KG1 (cell line): ENCODE data around the gene ABHD12B.

Experiments
- DNase-seq: peaks from one replicate; lab custom pipeline; 2025; lab: John Stamatoyannopoulos, UW

ABHD12B gene, protein sequence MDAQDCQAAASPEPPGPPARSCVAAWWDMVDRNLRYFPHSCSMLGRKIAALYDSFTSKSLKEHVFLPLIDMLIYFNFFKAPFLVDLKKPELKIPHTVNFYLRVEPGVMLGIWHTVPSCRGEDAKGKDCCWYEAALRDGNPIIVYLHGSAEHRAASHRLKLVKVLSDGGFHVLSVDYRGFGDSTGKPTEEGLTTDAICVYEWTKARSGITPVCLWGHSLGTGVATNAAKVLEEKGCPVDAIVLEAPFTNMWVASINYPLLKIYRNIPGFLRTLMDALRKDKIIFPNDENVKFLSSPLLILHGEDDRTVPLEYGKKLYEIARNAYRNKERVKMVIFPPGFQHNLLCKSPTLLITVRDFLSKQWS

DNA sequence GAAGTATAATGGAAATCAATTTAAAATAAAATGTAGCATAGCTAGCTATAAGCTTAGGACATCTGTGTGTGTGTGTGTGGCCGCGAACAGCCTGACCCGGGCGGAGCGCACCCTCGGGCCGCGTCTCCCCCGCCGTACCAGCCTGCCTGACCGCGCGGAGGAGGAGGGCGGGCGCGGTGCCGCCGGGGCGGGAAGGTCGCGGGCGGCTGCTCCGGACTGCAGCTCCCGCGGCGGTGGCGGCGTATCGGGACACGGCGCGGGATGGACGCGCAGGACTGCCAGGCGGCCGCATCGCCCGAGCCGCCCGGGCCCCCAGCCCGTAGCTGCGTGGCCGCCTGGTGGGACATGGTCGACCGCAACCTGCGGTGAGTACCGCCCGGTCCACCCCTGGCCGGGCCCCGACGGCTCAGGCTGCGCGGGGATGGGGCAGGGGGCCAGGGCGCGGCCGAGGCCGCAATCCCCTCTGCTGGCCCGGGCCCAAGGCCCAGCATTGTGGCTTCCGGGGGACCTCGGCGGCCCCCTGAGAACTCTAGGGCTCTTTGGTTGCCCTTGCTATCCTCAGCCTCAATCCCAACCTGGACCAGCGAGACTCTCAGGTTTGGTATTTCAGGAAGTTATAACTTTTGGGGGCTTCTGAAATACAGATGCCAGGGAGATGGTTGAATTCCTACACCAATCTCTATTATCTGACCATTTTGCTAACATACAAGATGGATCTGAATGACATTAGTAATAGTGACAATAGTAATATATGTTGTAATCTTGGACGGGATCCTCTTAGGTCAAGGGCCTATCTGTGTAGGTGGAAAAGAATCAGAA, at the start of gene ABHD12B:
Gene ABHD12B (plus strand): TSS at position 140 of the 819 bp plus-strand sequence. CDS start 122 bp downstream, at position 262.
- DNase-seq = no peak

DNA sequence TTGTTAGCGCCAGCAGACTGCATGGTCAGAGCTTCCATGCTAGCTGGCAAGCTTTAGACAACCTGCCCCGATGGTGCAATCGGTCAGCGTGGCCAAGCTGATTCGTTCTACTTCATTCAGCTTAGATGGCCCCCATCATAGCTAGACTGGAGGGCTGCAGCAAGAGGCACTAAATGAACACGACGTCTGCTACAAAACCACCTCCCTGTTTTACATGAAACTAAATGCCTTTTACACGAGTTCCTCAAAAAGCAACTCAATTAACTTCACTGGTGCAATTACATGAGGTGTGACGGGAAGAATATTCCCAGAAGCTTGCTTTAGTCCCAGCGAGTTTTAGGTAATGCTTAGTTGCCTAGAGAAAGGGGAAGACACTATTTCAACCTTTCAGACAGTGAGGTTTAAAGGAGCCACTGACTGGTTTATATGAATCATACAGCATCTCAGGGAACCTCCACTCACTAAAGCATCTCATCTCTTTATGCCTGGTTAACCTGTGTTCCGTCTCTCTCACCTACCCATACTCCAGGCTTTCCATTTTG, 49.3 kb upstream of the ABHD12B start:
- DNase-seq = no peak

DNA sequence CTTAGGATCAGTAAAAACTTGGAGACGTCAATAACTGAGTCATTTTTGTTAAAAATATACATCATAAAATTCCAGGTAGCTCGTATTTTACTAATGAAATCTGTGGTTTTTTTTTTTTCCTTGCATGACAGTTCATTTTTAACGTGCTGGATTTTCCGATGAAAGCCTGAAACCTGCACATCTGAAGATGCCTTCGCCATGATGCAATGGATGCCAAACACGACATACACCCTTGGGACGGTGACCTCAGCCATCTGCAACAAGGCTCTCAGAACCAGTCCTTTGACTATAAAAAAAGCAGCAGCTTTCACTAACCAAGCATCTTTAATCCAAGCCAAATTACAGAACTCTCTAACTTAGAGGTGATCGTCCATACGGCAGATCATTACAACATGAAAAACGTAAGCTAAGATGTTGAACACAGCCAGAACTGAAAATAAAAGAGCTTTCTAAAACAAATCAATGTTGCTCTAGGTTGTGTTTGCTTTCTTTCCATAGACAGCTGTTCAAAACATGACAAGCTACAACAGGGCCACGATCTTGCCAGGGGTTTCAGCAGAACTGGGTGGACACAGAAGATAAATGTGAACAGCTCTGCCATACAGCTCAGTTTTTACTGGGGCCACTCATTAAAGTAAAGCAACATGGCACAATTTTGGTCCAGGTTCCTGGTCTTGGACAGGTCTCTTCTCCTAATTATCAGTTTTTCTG, 48.6 kb upstream of the ABHD12B start:
- DNase-seq = no peak

DNA sequence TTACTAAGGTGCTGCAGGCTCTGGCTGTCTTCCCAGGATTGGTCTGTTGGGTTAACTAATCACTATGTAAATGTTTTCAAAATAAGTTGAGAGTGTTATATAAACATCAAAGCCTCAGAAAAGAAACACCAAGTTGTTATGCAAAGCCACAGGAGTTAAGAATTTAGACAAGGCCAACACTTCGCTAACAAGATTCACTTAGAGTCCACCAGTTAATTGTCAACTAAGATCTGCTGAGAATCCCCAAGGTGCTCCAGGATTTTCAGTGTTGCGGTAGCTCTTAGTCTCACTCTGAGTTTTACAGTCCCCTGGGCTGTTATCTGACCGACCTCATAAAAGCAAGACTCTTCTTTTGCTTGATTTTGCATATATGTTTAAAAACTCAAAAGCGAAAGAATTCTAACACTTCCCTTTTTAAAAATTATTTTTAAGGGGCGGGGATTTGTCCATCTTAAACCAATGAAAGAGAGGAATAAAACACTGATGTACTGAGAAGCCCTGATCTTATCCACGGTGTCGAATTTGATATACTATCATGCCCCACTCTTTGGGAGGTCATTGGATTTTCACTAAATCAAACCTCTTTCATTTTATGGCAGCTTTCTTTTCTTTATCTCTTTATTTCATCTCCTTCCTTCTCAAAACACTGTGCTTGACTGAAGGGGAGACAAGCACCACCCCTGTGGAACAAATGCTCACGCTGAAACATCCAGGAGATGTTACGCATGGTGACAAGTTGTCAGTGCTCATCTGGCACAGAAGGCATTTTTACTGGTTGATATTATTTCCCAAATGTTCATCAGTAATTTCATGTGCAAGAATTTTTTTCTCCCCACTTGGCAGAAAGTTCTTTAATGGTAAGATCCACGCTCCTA, 47.9 kb upstream of the ABHD12B start:
- no peak for DNase-seq

DNA sequence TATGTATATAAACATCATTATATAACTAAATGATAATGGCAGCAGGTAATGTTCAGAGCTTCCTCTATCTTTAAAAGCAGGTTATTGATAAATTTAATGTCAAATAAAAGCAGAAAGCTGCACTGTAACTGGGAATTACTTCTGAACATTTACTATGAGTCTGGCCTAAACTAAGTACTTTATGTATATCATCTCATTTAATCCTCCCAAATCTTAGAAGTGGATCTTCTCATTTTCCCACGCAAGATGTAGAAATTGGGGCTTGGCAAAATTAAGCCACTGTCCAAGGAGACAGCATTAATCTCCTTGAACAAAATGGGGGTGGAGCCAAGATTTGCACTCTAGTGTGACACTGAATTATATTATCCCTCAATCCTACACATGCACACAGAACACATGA, 46.5 kb upstream of the ABHD12B start:
- no peak for DNase-seq

DNA sequence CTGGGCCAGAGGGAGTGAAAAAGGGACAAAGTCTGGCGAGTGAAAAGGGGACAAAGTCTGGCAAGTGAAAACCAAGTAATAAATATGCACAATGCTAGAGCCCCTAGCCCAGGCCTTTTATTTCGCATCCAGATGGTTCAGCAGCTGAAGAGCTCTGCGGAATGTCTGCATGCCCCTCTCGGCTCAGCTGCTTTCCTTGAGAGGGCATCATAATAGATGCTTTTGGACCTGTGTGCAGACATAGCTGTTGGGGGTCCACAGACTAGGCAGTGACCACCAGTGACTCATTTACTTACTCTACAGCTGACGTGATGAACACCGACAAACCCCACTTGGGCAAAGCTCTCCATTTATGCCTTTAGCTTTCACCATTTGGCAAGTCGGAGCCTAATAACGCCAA, 45.2 kb upstream of the ABHD12B start:
- no peak for DNase-seq

DNA sequence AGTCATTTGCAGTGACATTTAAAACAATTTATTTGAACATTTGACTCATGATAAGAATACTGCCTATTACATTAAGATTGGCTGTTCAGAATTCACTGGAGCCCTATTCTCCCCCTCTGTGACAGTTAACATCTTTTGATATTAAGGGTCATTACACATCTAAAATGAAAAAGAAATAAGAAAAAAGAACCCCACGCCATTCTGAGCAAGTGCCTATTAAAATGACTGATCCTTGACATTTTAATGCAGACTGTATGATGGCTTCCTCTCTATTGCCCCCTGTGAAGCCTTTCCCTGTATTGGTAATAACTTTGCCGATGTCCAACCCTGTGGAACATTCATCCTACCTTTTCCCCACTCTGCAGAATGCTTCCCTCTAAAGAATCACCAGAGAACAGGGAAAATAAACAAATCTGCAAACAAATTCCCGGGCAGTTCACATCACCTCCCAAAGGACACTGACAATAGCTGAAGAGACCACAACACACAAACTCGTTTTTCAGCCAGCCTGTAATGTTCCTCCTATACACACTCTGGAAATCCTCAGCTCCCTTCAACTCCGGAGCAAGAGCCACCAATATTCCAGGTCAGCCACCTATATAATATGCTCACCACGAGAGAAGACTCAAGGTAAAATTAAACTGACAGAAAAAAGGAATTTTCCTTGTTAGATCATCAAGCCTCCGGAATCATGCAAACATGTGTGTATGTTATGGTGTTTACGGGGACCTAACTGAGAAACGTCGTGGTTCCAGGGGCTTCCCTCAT, 42.9 kb upstream of the ABHD12B start:
- no peak for DNase-seq

DNA sequence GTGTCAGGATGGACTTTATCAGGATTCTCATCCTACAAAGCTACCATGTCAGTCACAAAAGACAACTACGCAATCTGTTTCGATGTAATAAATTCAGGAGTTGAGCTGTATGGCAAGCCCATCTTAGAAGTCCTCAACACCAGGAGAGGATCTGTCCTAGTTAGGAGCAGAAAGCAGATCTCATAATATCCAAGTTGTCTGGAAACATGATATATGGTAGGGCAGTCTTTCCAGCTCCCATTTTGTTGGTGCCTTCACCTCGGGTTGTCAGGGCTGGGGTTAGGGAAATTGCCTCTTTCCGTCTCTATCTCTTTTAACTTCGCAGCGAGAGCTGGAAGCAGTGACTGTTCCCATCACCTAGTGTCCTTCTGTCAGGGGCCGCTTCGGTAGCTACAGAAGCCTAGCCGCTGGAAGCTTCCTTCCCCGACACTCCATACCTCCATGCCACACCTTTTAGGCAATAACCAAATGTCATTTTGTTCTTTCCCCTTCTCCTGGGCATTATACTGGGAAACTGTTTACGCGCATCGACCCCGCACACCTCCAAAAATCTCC, 42.3 kb upstream of the ABHD12B start:
- DNase-seq = no peak

DNA sequence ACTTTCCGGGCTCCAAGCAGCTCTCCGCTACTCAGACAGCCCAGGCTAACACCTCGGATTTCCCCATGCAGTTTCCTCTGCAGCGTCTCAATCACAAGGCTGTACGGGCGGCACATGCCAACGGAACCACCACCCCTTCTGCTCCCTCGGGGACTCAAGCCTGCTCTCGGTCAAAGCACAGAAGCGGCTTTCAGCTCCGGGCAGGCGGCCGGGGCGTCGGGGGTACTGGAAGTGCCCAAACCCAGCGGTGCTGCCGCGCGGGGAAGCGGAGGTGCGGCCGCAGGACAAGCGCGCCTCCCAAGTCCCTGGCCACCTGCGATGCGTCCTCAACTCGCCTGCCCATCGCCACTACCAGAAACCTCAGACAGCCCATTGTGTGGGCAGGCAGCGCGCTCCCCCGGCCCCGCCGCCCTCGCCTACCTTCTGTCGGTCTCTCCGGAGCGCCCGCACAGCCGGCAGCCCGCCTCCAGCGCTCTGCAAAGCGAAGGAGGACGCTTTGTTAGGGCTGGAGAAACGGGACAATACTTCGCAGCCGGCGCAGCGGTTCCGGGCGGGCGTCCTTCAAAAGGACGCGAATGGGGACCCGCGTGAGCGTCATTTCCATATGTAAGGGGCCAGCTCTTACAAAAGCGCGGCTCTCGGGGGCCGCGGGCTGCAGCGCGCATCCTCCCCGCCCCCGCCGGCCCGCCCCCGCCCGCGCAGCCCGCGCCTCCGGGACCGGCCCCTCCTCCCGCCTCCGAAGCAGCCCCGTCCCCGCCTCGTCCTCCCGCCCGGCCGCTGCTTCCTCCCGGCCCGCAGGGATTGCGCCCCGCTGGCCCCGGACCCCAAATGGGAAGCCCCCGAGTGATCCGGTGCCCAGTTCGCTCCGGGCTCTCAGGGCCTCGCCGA, 41.6 kb upstream of the ABHD12B start:
- DNase-seq = peak; percentile 49

DNA sequence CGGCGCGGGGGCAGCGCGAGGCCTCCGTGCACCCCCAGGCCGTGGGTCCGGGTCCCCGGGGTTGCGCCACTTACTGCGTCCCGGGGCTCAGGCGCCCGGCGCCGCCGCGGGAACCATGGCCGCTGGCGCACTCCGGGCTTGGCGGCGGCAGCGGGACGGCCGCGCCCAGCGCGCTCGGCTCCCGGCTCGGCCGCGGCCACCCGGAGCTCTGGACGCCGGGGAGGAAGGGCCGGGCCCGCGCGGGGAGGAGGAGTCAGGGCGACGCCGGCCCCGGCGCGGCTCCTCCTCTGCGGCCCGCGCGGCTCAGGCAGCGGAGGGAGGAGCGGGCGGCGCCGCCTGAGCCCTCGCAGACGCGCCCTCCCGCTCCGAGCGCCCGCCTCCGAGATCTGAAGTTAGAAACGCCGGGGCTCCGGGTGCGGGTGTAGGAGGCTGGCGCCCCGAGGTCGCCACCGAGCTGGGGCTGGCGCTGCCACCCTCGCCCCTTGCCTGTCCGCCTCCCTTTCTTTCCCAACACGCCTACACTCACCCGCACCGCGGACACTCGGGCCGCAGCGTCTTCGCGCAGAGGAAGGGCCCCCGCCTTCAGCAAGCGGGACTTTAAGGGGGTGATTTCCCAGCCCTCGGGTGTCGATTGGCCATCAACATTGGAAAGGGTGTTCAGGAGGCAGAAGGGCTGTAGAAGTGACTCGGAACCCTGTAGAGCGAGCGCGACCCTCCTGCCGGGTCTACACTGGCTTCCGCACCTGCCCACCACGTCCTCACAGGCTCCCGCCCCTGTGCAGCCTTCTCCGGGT, 40.7 kb upstream of the ABHD12B start, which contains the start of gene NIN:
Gene NIN (minus strand): TSS at position 231 of the 794 bp plus-strand sequence. CDS start 9,106 bp downstream, outside the sequence.
- DNase-seq = peak; percentile 51

DNA sequence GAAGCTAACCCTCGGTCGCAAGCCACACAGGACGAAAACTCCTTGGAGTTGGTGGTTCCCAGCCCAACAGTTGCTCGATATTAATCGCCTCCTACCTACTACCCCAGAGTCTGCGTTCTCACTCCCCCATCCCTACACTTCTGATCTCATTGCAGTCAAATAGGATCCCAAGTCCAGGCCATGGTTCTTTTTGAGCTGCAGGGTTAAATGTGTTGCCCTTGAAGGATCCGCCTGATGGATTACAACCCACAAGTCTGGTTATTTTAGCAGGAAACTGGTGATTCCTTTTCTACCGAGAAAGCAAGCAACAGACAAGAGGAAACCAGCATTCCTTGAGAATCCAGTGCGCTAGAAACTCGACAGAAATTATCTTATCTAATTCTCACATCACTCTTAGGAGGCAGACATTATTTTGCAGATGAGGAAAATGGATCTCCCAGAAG, 40.1 kb upstream of the ABHD12B start:
- no peak for DNase-seq

DNA sequence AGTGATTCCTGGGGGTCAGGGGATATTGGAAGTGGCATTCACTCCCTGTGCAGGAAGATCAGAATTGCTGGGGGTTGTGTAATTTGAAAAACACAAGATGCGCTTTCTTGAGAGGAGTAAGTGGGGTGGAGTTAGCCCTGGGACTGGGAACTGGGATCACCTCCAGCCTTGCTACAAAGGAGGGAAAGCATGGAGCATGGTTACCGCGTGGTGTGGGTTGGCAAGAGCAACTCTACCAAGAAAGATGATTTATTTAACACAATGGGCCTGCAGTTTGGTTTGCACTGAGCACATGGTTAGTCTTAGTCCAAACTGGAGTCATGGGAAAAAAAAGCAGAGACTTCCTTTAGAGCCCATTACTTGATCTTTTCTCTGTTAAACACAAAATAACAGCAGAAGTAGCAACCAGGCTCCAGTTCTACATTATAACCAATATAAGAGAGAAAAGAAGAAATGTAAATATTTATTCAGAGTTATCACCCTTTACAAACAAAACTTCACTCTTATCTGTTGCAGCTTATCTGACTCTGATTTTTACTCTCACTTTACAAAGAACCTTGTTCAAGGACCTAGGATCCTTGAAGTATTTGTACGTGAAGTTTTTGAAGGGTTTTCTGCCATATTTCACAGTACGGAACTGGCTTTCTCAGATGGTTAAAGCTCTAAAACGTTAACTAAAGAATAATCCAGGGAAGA, 38.8 kb upstream of the ABHD12B start:
- DNase-seq = no peak

DNA sequence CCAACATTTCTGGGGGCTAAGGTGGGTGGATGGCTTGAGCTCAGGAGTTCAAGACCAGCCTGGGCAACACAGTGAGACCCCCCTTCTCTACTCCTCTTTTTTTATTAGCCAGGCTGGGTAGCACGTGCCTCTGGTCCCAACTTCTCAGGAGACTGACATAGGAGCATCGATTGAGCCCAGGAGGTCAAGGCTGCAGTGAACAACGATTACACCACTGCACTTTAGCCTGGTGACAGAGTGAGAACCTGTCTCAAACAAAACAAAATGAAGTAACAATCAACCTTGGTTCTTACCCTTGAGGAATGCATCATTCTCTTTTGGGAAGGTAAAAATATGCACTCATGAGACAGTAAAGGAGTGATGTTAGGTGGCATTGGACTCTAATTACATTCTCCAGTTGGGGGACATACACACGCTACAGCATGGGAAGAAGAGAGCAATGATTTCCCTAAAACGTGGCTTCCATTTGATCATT, 37.0 kb upstream of the ABHD12B start:
- DNase-seq = no peak

DNA sequence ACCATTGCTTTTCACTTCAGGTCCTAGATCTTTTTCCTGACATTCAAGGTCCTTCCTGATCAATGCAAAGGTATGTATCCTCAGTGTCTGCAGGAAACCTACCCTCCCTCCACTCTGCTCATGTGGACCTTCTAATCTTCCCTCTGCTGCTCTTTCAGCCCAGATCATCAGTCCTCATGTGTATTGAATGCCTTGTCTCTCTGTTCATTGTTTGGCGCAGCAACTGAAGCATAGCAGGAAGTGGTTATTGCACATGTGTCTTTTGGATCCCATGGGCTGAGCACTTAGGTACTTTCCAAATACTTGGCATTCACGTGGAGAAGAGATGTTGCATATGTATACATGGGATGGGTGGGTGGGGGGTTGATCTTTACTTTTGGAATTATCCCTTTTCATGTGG, 36.6 kb upstream of the ABHD12B start:
- DNase-seq = no peak

DNA sequence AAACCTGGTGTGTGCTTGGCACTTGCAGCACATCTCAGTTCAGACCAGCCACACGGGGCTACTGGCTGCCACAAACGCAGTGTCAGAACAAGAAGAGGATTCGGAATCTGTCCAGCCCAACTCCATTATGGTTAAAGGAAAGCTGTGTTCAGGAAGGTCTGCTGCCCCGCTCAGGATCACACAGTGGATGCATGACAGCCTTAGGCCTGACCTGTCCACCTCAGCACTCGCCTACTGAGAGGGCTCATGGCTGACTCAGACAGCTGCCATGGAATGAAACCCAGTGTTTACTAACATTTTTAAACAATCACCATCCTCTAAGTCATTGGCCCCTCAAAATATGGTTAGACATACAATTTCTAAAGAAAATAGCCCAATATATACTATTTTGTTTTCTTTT, 35.3 kb upstream of the ABHD12B start:
- DNase-seq = no peak

DNA sequence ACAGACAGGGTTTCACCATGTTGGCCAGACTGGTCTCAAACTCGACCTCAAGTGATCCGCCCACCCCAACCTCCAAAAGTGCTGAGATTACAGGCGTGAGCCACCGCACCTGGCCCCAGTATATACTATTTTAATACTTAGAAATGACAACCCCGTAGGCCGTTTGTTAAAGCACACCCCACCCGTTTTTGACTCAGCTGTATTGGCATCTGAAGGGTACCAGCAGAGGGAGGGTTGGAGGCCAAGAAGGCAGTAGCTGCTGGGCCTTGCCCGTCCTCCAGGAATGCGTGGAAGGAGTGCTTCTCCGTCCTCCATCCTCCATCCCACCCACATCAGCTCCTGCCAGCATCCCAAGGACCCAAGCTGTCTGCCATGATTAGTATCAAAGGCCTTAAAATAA, 34.6 kb upstream of the ABHD12B start:
- no peak for DNase-seq

DNA sequence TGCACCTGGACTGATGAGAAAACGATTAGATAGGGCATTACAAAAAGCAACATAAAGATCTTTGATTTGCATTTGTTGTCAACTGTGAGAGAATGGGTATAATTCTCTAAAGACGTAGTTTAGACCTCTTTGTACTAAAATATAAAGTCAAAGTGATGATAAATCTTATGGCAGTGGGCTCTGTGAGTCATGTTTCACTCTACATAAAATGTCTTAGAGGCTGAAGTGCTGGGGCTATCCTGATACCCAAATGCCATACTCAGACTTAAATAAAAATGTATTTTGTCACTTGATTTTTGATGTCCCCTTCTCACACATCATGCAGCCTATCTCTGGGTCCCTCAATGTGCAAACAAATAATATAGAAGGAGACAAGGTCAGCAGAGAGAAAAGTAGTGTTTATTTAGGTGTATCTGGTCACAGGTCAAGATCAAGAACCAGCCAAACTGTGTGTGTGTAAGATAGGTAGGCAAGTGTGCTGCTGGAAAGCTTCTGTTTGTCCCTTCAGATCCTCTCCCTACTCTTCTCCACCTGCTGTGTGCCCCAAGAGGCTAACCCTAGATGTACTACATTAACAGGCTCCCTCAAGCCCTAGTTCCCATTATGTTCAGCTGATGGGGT, 33.9 kb upstream of the ABHD12B start:
- DNase-seq = no peak
